Mesenchymal stem cell (in vitro differentiated cells and primary cell): ENCODE results near the gene CREBRF.
A peak's percentile ranks its signal among the peaks of the same experiment; 100 is the strongest.

Experiments
- DNase-seq: peaks from one replicate; pipeline ENCODE4 v3.0.0-alpha.2; 2013
- H2AFZ ChIP-seq: one replicate; pipeline ENCODE4 v1.6.1; 2013; ENCODE audit warnings: low read depth, mild to moderate bottlenecking, control low read depth, inconsistent platforms, low read length, moderate library complexity
- H2AK5ac ChIP-seq: 2 replicates; pipeline ENCODE4 v1.6.1; 2013; ENCODE audit warnings: low read length, moderate library complexity, mild to moderate bottlenecking, inconsistent platforms; ENCODE audit not compliant: severe bottlenecking
- H2BK120ac ChIP-seq: one replicate; pipeline ENCODE4 v1.6.1; 2013; ENCODE audit warnings: low read depth, mild to moderate bottlenecking, inconsistent platforms, low read length, moderate library complexity
- H2BK12ac ChIP-seq, 2 experiments: one replicate each; pipeline ENCODE4 v1.6.1; 2013; ENCODE audit warnings: inconsistent platforms in 2 of 2, low read length in 2 of 2, mild to moderate bottlenecking in 2 of 2, moderate library complexity in 2 of 2, control low read depth in 1 of 2
- H2BK15ac ChIP-seq: one replicate; pipeline ENCODE4 v1.6.1; 2013; ENCODE audit warnings: mild to moderate bottlenecking, low read depth, inconsistent platforms; ENCODE audit not compliant: poor library complexity, severe bottlenecking
- H2BK5ac ChIP-seq: 2 replicates; pipeline ENCODE4 v1.6.1; 2013; ENCODE audit warnings: low read depth, mild to moderate bottlenecking, low read length, control low read depth, inconsistent platforms; ENCODE audit not compliant: poor library complexity, severe bottlenecking
- H3K14ac ChIP-seq, 2 experiments: one replicate each; pipeline ENCODE4 v1.6.1; 2013; ENCODE audit warnings: inconsistent platforms in 2 of 2, low read length in 2 of 2, control low read depth in 1 of 2, mild to moderate bottlenecking in 1 of 2, moderate library complexity in 1 of 2
- H3K18ac ChIP-seq, 2 experiments: one replicate each; pipeline ENCODE4 v1.6.1; 2013; ENCODE audit warnings: inconsistent platforms in 2 of 2, low read length in 2 of 2, control low read depth in 1 of 2, low read depth in 1 of 2, mild to moderate bottlenecking in 1 of 2
- H3K23ac ChIP-seq, 2 experiments: one replicate each; pipeline ENCODE4 v1.6.1; 2013; ENCODE audit warnings: inconsistent platforms in 2 of 2, low read length in 2 of 2, mild to moderate bottlenecking in 2 of 2, moderate library complexity in 2 of 2, control low read depth in 1 of 2
- H3K27ac ChIP-seq: 2 replicates; pipeline ENCODE4 v1.5.1; 2013; ENCODE audit warnings: mild to moderate bottlenecking, moderate library complexity, low read length, control low read depth, inconsistent platforms; ENCODE audit not compliant: poor library complexity, severe bottlenecking
- H3K27me3 ChIP-seq, 2 experiments: 2 replicates each; pipeline versions ENCODE4 v1.6.1 to v1.7.0; 2013; ENCODE audit warnings: low read length in 2 of 2, mild to moderate bottlenecking in 2 of 2, moderate library complexity in 2 of 2, control low read depth in 1 of 2, inconsistent platforms in 1 of 2; ENCODE audit not compliant: control insufficient read depth in 1 of 2, insufficient read depth in 1 of 2
- H3K36me3 ChIP-seq, 2 experiments: 2 replicates each; pipeline versions ENCODE4 v1.6.1 to v1.7.0; 2013; ENCODE audit warnings: low read length in 2 of 2, control low read depth in 1 of 2, inconsistent platforms in 1 of 2, low read depth in 1 of 2, mild to moderate bottlenecking in 1 of 2; ENCODE audit not compliant: insufficient read depth in 2 of 2, control insufficient read depth in 1 of 2
- H3K4ac ChIP-seq, 2 experiments: one replicate each; pipeline ENCODE4 v1.6.1; 2013; ENCODE audit warnings: inconsistent platforms in 2 of 2, low read length in 2 of 2, mild to moderate bottlenecking in 2 of 2, moderate library complexity in 2 of 2, control low read depth in 1 of 2, low read depth in 1 of 2
- H3K4me1 ChIP-seq: 2 replicates; pipeline ENCODE4 v1.6.1; 2013; ENCODE audit warnings: low read depth, low read length, control low read depth; ENCODE audit not compliant: control insufficient read depth, insufficient read depth
- H3K4me2 ChIP-seq: 2 replicates; pipeline ENCODE4 v1.6.1; 2013; ENCODE audit warnings: low read length, mild to moderate bottlenecking, inconsistent platforms; ENCODE audit not compliant: poor library complexity, severe bottlenecking
- H3K4me3 ChIP-seq, 2 experiments: 2 replicates each; pipeline versions ENCODE4 v1.5.1 to v1.7.0; 2013; ENCODE audit warnings: low read length in 2 of 2, mild to moderate bottlenecking in 2 of 2, control low read depth in 1 of 2, low read depth in 1 of 2; ENCODE audit not compliant: insufficient read depth in 1 of 2
- H3K79me1 ChIP-seq: replicated peaks from 2 replicates; pipeline ENCODE4 v1.6.1; 2013; ENCODE audit warnings: mild to moderate bottlenecking, control low read depth, low read length, inconsistent platforms; ENCODE audit not compliant: poor library complexity, severe bottlenecking
- H3K9ac ChIP-seq: 2 replicates; pipeline ENCODE4 v1.7.0; 2013; ENCODE audit warnings: mild to moderate bottlenecking, low read length, moderate library complexity
- H3K9me3 ChIP-seq: 2 replicates; pipeline ENCODE4 v1.7.0; 2013; ENCODE audit warnings: mild to moderate bottlenecking, low read length; ENCODE audit not compliant: control insufficient read depth
- H4K8ac ChIP-seq: one replicate; pipeline ENCODE4 v1.6.1; 2013; ENCODE audit warnings: inconsistent platforms, mild to moderate bottlenecking, low read length, moderate library complexity
- H4K91ac ChIP-seq: one replicate; pipeline ENCODE4 v1.6.1; 2013; ENCODE audit warnings: mild to moderate bottlenecking, low read length, inconsistent platforms
- WGBS: methylation state at CpG from one replicate; pipeline ENCODE4 v1.1.7; 2013; ENCODE audit warnings: mixed read lengths; 5-methylcytosine and 5-hydroxymethylcytosine counted together

CREBRF gene

DNA sequence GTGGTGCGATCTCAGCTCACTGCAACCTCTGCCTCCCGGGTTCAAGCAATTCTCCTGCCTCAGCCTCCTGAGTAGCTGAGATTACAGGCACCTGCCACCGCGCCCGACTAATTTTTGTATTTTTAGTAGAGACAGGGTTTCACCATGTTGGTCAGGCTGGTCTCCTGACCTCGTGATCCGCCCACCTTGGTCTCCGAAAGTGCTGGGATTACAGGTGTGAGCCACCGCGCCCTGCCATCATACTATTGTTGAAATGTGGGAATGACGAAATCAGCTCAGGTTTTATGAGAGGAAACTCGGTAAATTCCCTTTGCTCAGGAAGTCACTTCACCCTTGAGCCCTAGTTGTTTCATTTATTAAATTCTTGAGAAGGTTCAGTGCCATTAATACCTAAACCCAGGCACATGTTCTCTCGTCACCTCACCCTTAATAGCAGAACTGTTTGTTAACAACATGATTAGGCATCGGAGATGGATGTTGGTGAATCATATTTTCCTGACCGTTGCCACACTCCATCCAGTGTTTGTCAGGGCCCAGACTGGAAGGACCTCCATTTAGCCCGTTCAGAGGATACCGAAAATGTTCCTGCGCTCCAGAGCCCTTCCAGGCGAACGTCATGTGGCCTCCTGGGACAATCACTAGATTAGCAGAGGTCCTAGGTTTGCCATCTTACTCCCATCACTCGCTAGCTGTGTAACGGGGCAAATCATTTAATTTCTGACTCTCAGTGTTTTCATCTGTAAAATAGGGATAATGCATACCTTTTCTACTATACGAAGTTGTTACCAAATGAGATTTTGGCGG is 20.0 kb upstream of the CREBRF start:
- Histone ChIP-seq H3K36me3 (peaks cover 9 to 40% of the 10 kb centered on the region in 2 experiments), H2BK120ac (no peak overlapping the region), H2BK15ac (no peak overlapping the region), H3K4me2 (no peak overlapping the region), H3K4me1 (peaks cover 4% of the 10 kb centered on the region), H3K9ac (peak overlapping the region; percentile 49), H3K4ac (no peak overlapping the region), H3K14ac (no peak overlapping the region), H3K27me3 (no peaks in the 10 kb centered on the region), H2BK5ac (no peak overlapping the region), H2AK5ac (peak overlapping the region; percentile 10), H3K27ac (no peak overlapping the region), H3K18ac (no peak overlapping the region), H3K9me3 (no peaks in the 10 kb centered on the region), H2BK12ac (peak overlapping the region in 1 of 2 experiments; percentile 13), H2AFZ (no peak overlapping the region), H3K23ac (no peak overlapping the region), H4K8ac (no peak overlapping the region), H4K91ac (no peak overlapping the region), H3K79me1 (peaks cover 30% of the 10 kb centered on the region), H3K4me3 (peak overlapping the region in 1 of 2 experiments; percentile 10)
- no peak for DNase-seq
- 98% methylated on average over 20 of the region's 24 CpGs for WGBS

DNA sequence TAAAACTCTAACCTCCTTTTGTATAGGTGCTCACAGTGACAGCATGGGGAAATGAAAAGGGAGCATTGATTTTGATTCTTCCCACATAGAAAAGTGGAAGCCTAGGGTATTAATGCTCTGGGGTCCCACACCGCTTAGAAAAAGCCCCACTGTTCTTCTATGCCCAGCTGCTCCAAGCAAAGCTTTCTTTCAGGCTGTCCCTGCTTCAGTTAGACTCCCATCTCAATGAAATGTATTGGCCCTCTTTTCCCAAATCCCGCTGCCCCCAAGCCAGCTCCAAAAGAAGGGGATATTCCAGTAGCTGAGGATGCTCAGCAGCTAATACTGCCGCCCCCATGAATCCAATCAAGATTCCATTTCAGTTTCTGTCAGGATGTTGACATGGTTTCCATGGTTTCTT is 17.0 kb upstream of the CREBRF start:
- Histone ChIP-seq H3K36me3 (peaks cover 6 to 30% of the 10 kb centered on the region in 2 experiments), H3K23ac (no peak overlapping the region), H2BK120ac (no peak overlapping the region), H3K4me1 (peaks cover 7% of the 10 kb centered on the region), H3K4me2 (no peak overlapping the region), H4K91ac (no peak overlapping the region), H2BK15ac (no peak overlapping the region), H2AFZ (no peak overlapping the region), H3K27me3 (no peaks in the 10 kb centered on the region), H3K4ac (no peak overlapping the region), H3K79me1 (peaks cover 13% of the 10 kb centered on the region), H3K4me3 (no peak overlapping the region), H3K9ac (no peak overlapping the region), H2BK12ac (no peak overlapping the region), H3K18ac (no peak overlapping the region), H4K8ac (no peak overlapping the region), H3K27ac (no peak overlapping the region), H3K9me3 (no peaks in the 10 kb centered on the region), H2AK5ac (no peak overlapping the region), H2BK5ac (no peak overlapping the region), H3K14ac (no peak overlapping the region)
- DNase-seq = no peak
- WGBS = 87% methylated on average over 3 of the region's 3 CpGs

DNA sequence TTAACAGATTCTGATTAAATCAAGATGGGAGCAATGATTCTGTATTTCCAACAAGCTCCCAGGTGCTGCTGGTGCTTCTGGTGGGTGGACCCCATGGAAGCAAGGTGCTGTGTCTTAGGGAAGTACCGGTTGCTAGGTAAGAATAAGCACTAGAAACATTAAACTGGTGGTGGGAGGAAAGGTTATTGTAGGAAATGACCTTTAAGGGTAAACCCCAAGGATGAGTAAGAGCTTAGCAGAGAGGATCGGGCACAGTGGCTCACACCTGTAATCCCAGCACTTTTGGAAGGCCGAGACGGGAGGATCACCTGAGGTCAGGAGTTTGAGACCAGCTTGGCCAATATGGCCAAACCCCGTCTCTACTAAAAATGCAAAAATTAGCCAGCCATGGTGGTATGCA is 16.2 kb upstream of the CREBRF start:
- no peak overlapping the region for H2BK15ac ChIP-seq
- H3K9me3 ChIP-seq = no peaks in the 10 kb centered on the region
- H3K27ac ChIP-seq = no peak overlapping the region
- no peak overlapping the region for H3K9ac ChIP-seq
- no peak overlapping the region for H2BK120ac ChIP-seq
- peaks cover 9% of the 10 kb centered on the region for H3K79me1 ChIP-seq
- no peaks in the 10 kb centered on the region for H3K27me3 ChIP-seq
- no peak overlapping the region for H3K4me2 ChIP-seq
- H2BK12ac ChIP-seq = peak overlapping the region in 1 of 2 experiments; percentile 76
- peaks cover 6 to 22% of the 10 kb centered on the region in 2 experiments for H3K36me3 ChIP-seq
- no peak overlapping the region for H3K14ac ChIP-seq
- H2AFZ ChIP-seq = no peak overlapping the region
- no peak for DNase-seq
- H2AK5ac ChIP-seq = no peak overlapping the region
- H4K8ac ChIP-seq = no peak overlapping the region
- no peak overlapping the region for H4K91ac ChIP-seq
- H3K4me1 ChIP-seq = peaks cover 7% of the 10 kb centered on the region
- no peak overlapping the region for H3K23ac ChIP-seq
- H3K18ac ChIP-seq = no peak overlapping the region
- no peak overlapping the region for H3K4me3 ChIP-seq
- no peak overlapping the region for H3K4ac ChIP-seq
- no peak overlapping the region for H2BK5ac ChIP-seq
- 98% methylated on average over 5 of the region's 5 CpGs for WGBS

DNA sequence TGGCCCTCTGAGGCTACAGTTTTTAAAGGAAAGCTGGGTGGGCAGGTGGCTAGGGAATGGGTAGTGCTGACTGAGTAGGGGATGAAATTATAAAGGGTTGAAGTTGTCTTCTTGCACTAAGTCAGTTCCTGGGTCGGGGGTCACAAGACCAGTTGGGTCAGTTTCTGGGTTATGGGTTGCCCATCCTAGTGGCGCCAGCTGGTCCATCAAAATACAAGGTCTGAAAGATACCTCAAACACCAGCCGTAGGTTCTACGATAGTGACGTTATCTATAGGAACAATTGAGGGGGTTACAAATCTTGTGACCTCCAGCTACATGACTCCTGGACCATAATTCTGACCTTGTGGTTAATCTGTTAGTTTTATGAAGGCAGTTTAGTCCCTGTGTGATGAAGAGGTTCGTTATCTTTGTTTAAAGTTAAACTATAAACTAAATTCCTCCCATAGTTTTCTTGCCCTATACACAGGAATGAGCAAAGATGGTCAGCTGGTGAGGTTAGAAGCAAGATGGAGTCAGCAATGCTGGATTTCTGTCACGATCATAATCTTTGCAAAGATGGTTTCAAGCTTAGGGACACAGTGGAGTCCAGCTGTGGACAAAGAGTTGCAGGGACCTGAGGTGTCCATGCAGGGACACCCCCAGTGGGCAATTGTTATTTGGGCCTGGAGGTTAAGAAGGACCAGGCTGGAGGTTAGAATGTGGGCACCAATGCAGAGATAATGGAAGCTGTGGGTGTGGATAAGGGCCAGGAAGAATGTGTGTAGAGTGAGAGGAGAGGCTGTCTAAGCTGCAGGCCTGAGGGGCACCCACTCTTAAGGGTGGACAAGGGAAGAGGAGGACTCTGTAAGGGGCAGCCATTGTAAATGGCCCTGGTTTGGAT is 14.0 kb upstream of the CREBRF start:
- Histone ChIP-seq H2AFZ (no peak overlapping the region), H3K9ac (no peak overlapping the region), H3K18ac (peak overlapping the region; percentile 46 to 48), H2BK12ac (peak overlapping the region; percentile 15 to 51), H2BK5ac (no peak overlapping the region), H3K27me3 (no peaks in the 10 kb centered on the region), H3K4ac (peak overlapping the region in 1 of 2 experiments; percentile 54), H3K23ac (no peak overlapping the region), H3K9me3 (no peaks in the 10 kb centered on the region), H4K8ac (peak overlapping the region; percentile 65), H2AK5ac (no peak overlapping the region), H2BK120ac (no peak overlapping the region), H2BK15ac (no peak overlapping the region), H3K36me3 (peaks cover 0 to 10% of the 10 kb centered on the region in 2 experiments), H3K4me2 (no peak overlapping the region), H3K4me3 (no peak overlapping the region), H3K79me1 (peaks cover 2% of the 10 kb centered on the region), H3K4me1 (peaks cover 5% of the 10 kb centered on the region), H3K27ac (peak overlapping the region; percentile 31), H3K14ac (no peak overlapping the region), H4K91ac (peak overlapping the region; percentile 65)
- DNase-seq = peak; percentile 53
- WGBS = 64% methylated on average over 6 of the region's 7 CpGs
